Esophagus squamous epithelium (tissue), 5 donors: ENCODE measurements around the gene PTPRN2. TPM values are rescaled to one million over a fixed set of nuclear protein-coding genes. Genes with fewer than 3 reads are reported as not detected.

Experiments used
- DNase-seq: peaks from one replicate; lab custom pipeline; 2025; lab: John Stamatoyannopoulos, UW
- H3K27ac ChIP-seq, 4 donors: fragments of 200-600 bp; sonication (generic); one replicate each; pipeline ENCODE4 v1.5.1; 2016 to 2019; ENCODE audit warnings: mild to moderate bottlenecking in 1 of 4
- H3K27me3 ChIP-seq, 4 donors: fragments of 200-600 bp; sonication (generic); 1 replicate in 3 of 4; 2 replicates in 1 of 4; pipeline versions ENCODE4 v1.5.1 to v1.6.0; 2017 to 2021; ENCODE audit warnings: antibody characterized with exemption in 1 of 4
- H3K36me3 ChIP-seq, 3 donors: fragments of 200-600 bp; sonication (generic); one replicate each; pipeline ENCODE4 v1.5.1; 2016 to 2019
- H3K4me1 ChIP-seq, 3 donors: fragments of 200-600 bp; sonication (generic); one replicate each; pipeline ENCODE4 v1.5.1; 2017 to 2019
- H3K4me3 ChIP-seq, 4 donors: fragments of 200-600 bp; sonication (generic); 1 replicate in 3 of 4; 2 replicates in 1 of 4; pipeline ENCODE4 v1.5.1; 2016 to 2019; ENCODE audit warnings: mild to moderate bottlenecking in 2 of 4, moderate library complexity in 1 of 4
- H3K9me3 ChIP-seq, 3 donors: fragments of 200-600 bp; sonication (generic); one replicate each; pipeline ENCODE4 v1.5.1; 2016 to 2019
- CTCF ChIP-seq, 6 experiments: fragments of 450-650 bp in 4 of 6; fragments of 200-600 bp in 2 of 6; sonication (generic) in 2 of 6; IDR thresholded peaks; one replicate each; pipeline ENCODE4 v1.5.1; 2016 to 2019; ENCODE audit warnings: antibody characterized with exemption in 6 of 6, mild to moderate bottlenecking in 4 of 6, moderate library complexity in 4 of 6
- POLR2A ChIP-seq, 4 donors: fragments of 450-650 bp; IDR thresholded peaks; one replicate each; pipeline ENCODE4 v1.6.1; 2017; ENCODE audit warnings: antibody characterized with exemption in 4 of 4, mild to moderate bottlenecking in 4 of 4, moderate library complexity in 3 of 4
- WGBS, 2 donors: methylation state at CpG; one replicate each; pipeline ENCODE4 v1.1.5; 2018; 5-methylcytosine and 5-hydroxymethylcytosine counted together
- intact Hi-C: fragments of 100-400 bp; cut with DNase I; formaldehyde crosslinking; loops from one replicate; pipeline ENCODE4 v1.15.0; 2022
- total RNA-seq, 4 donors: library from RNA; depleted of rRNA; stranded (reverse); fragments of >200 nt; gene quantifications; one replicate each; pipeline ENCODE4 v1.1.0, GENCODE V29; 2016
- donor health status: DM: yes; HTN: yes; CAD: no.

PTPRN2 gene
- total RNA-seq, 4 donors from 2014 or later: 0.38 to 2.7 (median 1.0) TPM

- 81 to 90% methylated on average over 3 to 17 of the region's 28 CpGs for WGBS, 2 donors
- no peak overlapping the region for H3K4me3 ChIP-seq
- H3K27ac ChIP-seq: no peak overlapping the region
- peaks cover 0 to 37% (median 0%) of the 10 kb centered on the region in 4 donors for H3K27me3 ChIP-seq
- H3K36me3 ChIP-seq: no peaks in the 10 kb centered on the region
- intact Hi-C loops: no loop called here
- DNase-seq: no peak
- TF ChIP-seq POLR2A (IDR thresholded peaks at IDR 0.05) (no peak), CTCF (IDR thresholded peaks at IDR 0.05) (no peak)
- H3K9me3 ChIP-seq: no peaks in the 10 kb centered on the region
- H3K4me1 ChIP-seq: no peaks in the 10 kb centered on the region
Observed at GRCh38 chr7:157521061-157521731, 1066.4 kb downstream of the PTPRN2 start.

- DNase-seq: no peak
- TF ChIP-seq POLR2A (IDR thresholded peaks at IDR 0.05) (no peak), CTCF (IDR thresholded peaks at IDR 0.05) (no peak)
- intact Hi-C loops: no loop called here
- Histone ChIP-seq H3K36me3 (no peaks in the 10 kb centered on the region), H3K4me3 (no peak overlapping the region), H3K27me3 (peaks cover 0 to 46% (median 0%) of the 10 kb centered on the region in 4 donors), H3K27ac (no peak overlapping the region), H3K9me3 (no peaks in the 10 kb centered on the region), H3K4me1 (no peaks in the 10 kb centered on the region)
- WGBS, 2 donors: 66 to 68% methylated on average over 4 to 8 of the region's 8 CpGs
Observed at GRCh38 chr7:157520249-157520648, 1067.4 kb downstream of the PTPRN2 start.

- TF ChIP-seq POLR2A (IDR thresholded peaks at IDR 0.05): no peak
- TF ChIP-seq CTCF (IDR thresholded peaks at IDR 0.05): no peak
- no peaks in the 10 kb centered on the region for H3K4me1 ChIP-seq
Observed at GRCh38 chr7:157519798-157520244, 1067.8 kb downstream of the PTPRN2 start.

GRCh38 chr7:157519246-157519645, 1068.4 kb downstream of the PTPRN2 start:
- TF ChIP-seq POLR2A (IDR thresholded peaks at IDR 0.05): no peak
- TF ChIP-seq CTCF (IDR thresholded peaks at IDR 0.05): no peak
- no peak for DNase-seq
- H3K27ac ChIP-seq: no peak overlapping the region
- H3K4me1 ChIP-seq: no peaks in the 10 kb centered on the region
- intact Hi-C loops: no loop called here
- WGBS, 2 donors: 61 to 65% methylated on average over 7 to 10 of the region's 10 CpGs
- no peaks in the 10 kb centered on the region for H3K36me3 ChIP-seq
- no peaks in the 10 kb centered on the region for H3K9me3 ChIP-seq
- H3K4me3 ChIP-seq: no peak overlapping the region
- H3K27me3 ChIP-seq: peaks cover 0 to 56% (median 0%) of the 10 kb centered on the region in 4 donors

More at GRCh38 chr7:157519798-157520244, 1067.8 kb downstream of the PTPRN2 start:
- no peak for DNase-seq
- intact Hi-C loops: no loop called here
- H3K27ac ChIP-seq: no peak overlapping the region
- H3K4me3 ChIP-seq: no peak overlapping the region
- H3K27me3 ChIP-seq: peaks cover 0 to 50% (median 0%) of the 10 kb centered on the region in 4 donors
- WGBS, 2 donors: 61 to 83% methylated on average over 1 to 13 of the region's 16 CpGs
- no peaks in the 10 kb centered on the region for H3K9me3 ChIP-seq
- no peaks in the 10 kb centered on the region for H3K36me3 ChIP-seq

GRCh38 chr7:157518514-157519175, 1069.0 kb downstream of the PTPRN2 start:
- no peak for DNase-seq
- Histone ChIP-seq H3K4me3 (no peak overlapping the region), H3K27me3 (peaks cover 0 to 54% (median 0%) of the 10 kb centered on the region in 4 donors), H3K4me1 (no peaks in the 10 kb centered on the region), H3K9me3 (no peaks in the 10 kb centered on the region), H3K27ac (no peak overlapping the region), H3K36me3 (no peaks in the 10 kb centered on the region)
- intact Hi-C loops: no loop called here
- 58 to 72% methylated on average over 2 to 4 of the region's 6 CpGs for WGBS, 2 donors
- TF ChIP-seq POLR2A (IDR thresholded peaks at IDR 0.05) (no peak), CTCF (IDR thresholded peaks at IDR 0.05) (no peak)
